IPS DF 4.7 (cell line): ENCODE results near the gene MYH11.
"Not testable (repeated sequence)": the region's sequence is repeated elsewhere in the genome, so short reads cannot be mapped to it uniquely, and the experiment has no call there.

Experiments used
- DNase-seq: peaks from one replicate; pipeline ENCODE4 v3.0.0-alpha.2; 2013; ENCODE audit warnings: low spot score; ENCODE audit errors: extremely low read depth

The MYH11 gene

GRCh38 chr16:15752717-15753488, 103.9 kb downstream of the MYH11 start:
- no peak for DNase-seq

DNA sequence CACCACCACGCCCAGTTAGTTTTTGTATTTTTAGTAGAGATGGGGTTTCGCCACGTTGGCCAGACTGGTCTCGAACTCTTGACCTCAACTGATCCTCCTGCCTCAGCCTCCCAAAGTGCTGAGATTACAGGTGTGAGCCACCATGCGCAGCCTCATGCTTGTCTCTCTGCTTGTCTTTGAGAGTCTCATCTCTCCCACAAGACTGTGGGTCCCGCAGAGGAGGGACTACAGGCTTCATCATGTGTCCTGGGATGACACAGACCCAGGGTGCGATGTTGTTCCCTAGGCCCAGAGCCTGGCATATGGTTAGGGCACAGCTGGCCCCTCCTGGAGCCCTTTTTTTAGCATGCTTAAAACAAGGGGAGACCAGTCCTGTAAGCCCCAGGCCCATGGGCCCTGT, 104.9 kb downstream of the MYH11 start:
- no peak for DNase-seq

GRCh38 chr16:15749985-15750384, 106.8 kb downstream of the MYH11 start:
- DNase-seq, result no peak

DNA sequence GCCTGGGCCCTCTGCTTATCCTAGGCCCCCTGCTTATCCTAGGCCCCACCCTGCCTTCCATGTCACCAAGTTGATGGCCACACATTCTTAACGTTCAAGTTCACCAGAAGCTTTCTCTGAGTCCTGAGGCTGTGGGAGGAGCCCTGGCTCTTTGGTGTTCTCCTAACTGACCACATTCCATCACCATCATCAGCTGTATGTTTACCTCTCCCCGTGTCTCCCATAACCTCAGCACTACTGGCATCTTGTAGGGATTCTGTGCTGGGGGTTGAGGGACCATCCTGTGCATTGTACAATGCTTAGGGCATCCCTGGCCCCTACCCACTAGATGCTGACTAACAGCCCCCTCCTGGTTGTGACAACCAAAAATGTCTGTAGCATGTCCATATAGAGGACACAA, 107.5 kb downstream of the MYH11 start:
- no peak for DNase-seq

GRCh38 chr16:15748654-15749053, 108.2 kb downstream of the MYH11 start:
- DNase-seq, result no peak

DNA sequence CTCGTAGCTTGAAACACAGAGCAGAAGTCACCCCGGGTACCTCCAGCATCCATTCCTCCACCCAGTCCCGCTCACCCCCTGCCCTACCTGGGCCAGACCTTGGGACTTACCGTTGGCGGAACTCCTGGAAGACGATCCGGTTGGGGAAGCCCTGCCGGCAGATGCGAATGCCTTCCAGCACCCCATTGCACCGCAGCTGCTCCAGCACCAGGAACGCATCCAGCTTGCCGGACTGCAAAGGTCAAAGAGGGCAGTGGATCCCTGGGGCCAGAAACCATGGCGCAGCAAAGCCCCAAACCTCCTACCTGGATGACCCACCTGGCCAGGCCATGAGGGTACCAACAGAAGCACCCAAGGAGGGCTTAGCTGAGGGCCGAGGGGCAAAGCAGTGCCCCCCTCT, 108.9 kb downstream of the MYH11 start:
- DNase-seq, result no peak

GRCh38 chr16:15746332-15746731, 110.5 kb downstream of the MYH11 start:
- DNase-seq, result no peak

DNA sequence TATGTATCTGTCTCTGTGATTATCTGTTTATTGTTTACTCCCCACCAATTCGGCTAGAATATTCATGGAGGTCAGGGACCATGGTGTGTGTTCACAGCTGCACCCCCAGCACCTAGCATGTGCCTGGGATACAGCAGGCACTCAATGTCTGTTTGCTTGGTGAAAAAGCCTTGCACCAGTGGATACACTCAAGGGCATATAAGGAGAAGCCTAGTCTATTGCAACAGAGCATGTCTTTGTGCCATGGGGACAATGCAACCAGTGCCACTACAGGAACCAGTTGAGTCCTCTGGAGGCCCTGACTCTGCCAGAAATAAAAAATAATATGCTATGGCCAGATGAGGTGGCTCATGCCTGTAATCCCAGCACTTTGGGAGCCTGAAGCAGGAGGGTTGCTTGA, 113.2 kb downstream of the MYH11 start:
- DNase-seq, result no peak

DNA sequence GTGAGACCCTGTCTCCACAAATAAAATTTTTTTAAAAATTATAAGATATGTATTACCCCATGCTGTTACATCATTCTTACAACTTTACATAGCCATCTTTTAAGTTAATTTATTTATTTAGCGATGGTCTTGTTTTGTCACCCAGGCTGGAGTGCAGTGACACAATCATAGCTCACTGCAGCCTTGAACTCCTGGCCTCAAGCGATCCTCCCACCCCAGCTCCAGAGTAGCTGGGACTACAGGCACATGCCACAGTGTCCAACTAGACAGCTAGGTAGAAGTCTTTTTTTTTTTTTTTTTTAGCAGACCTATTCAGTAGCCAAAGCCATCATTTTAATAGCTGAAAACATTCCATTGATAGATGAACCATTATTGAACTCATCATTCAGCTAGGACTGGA, 114.1 kb downstream of the MYH11 start:
- DNase-seq, result no peak

DNA sequence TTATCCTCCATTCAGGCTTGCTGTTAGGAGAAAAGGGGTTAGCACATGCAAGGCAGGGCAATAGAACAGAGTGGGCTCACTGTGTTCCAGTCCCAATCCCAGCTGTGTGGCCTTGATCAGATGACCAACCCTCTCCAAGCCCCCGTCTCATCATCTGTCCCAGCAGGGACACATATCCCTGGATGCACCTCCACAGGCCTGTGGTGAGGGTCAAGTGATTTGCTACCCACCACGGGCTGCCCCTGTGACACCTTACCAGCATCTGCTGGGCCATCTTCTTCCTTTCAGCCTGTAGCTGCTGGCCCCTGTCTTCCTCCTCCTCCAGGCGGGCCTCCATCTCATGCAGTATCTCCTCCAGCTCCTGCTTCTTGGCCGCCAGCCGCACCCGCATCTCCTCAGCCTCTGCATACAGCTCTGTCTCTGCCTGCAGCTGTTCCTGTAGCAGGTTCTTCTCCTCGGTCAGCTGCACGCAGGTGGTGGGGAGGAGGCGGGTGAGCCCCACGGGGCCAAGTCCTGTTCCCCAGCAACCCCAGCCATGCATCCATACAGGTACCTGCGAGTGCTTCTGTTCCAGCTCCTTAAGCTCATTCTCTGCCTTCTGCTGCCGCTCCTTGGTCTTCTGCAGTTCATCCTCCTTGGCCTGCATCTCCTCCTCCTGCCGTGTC, 115.5 kb downstream of the MYH11 start:
- DNase-seq, result no peak

GRCh38 chr16:15739950-15740349, 116.9 kb downstream of the MYH11 start:
- no peak for DNase-seq

- no peak for DNase-seq
Observed at GRCh38 chr16:15739464-15739863, 117.4 kb downstream of the MYH11 start.

- no peak for DNase-seq
Observed at GRCh38 chr16:15737140-15737644, 119.6 kb downstream of the MYH11 start.

DNA sequence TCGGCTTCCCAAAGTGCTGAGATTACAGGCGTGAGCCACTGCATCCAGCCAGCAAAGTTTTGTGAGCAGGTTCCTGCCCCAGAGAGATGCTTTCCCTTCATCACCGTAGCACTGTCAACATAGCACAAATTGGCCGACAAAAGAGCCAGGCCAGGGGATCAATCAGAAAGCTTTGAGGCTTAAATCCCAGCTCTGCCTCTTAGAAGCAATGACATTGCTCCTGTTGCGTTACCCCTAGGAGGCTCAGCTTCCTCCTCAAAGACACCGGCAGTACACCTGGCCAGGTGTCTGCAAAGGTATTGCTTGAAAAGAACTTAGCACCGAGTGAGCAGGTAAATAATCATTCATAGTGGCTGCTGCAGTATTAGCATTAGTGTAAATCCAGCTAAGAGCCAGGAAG, 120.3 kb downstream of the MYH11 start:
- no peak for DNase-seq

DNA sequence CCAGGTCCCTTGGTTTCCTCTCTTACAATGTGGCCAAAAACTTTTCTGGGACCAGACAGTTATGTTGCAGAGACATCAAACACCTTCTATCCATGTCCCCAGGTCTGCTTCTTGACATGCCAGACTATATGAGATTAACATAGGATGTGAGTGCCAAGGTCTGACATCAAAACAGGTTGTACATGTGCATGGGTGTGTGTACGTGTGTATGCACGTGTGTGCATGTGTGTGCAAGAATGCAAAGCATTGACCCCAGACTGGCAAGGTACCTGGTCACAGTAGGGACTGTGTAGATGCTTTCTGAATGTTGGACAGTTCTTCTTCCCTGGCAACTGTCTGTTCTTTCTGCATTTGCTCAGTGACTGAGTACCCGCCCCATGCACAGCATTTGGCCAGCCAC, 121.2 kb downstream of the MYH11 start:
- no peak for DNase-seq

DNA sequence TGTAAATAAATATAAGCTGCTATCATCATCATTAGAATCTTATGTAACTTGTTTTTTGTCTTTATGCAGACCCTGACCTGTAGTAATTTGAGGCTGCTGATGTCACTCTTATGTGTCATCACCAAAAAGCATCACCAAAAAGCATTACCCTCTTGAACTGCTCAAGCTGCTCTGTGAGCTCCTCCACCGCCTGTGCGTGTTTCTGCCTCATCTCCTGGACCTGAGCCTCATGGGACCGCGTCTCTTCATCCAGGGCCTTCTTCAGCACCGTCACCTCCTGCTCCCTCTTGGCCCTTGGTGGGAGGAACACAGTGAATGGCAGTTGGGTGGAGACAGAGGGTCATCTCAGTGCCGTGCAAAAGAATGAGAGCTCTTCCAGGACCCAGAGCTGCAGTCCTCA, 124.4 kb downstream of the MYH11 start:
- no peak for DNase-seq

- no peak for DNase-seq
Observed at GRCh38 chr16:15729152-15729551, 127.7 kb downstream of the MYH11 start.

DNA sequence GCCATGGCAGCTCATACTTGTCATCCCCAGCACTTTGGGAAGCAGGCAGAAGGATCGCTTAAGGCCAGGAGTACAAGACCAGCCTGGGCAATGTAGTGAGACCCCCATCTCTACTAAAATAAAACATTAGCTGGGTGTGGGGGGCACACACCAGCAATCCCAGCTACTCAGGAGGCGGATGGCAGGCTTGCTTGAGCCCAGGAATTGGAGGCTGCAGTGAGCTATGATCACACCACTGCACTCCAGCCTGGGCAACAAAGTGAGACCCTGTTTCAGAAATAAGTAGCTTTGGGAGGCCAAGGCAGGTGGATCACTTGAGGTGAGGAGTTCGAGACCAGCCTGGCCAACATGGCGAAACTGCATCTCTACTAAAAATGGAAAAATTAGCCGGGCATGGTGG, 129.1 kb downstream of the MYH11 start:
- not testable (repeated sequence) for DNase-seq

DNA sequence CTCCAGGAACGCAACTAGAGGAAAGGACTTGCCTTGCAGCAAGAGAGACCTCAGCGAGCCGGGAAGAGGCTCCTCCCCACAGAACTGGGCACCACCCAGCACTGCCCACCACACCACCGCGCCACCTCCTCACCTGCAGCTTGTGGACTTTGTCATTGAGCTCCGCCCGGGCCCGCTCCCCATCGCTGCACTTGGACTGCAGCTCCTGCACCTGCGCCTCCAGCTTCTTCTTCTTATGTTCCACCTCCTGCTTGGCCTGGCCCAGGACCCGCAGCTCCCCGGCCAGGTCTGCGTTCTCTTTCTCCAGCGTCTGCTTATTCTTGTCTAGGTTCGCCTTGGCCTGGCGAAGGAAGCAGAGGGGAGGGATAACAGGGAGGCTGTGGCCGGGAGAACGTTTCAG, 130.1 kb downstream of the MYH11 start:
- DNase-seq, result no peak

GRCh38 chr16:15725641-15726240, 131.1 kb downstream of the MYH11 start:
- no peak for DNase-seq

- DNase-seq, result no peak
Observed at GRCh38 chr16:15723808-15724207, 133.0 kb downstream of the MYH11 start.

DNA sequence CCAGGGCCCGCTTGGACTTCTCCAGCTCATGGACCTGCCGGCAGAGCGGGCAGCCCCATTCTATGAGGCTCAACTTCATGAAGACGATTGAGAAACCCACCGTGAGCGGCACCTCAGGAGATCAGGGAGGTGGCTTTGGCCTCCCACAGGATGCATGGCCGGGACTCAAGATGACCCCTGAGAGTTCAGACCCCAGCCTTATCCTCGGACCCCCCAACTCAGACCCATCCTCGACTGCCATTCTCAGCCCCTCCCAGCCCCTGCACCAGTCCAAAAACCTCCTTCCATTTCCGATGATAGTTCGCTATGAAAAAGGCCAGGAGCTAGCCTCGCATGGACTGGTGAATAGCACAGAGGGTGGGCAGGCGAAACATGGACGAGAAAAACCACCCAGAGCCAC, 135.8 kb downstream of the MYH11 start:
- DNase-seq, result no peak
